ENCODE measurements around the gene KLHL29. TPM values are rescaled to one million over a fixed set of nuclear protein-coding genes. Genes with fewer than 3 reads are reported as not detected.
"Not testable (repeated sequence)": the region's sequence is repeated elsewhere in the genome, so short reads cannot be mapped to it uniquely, and the experiment has no call there.

The KLHL29 gene
- polyA plus RNA-seq, 1 donor, result 11.9 TPM

DNA sequence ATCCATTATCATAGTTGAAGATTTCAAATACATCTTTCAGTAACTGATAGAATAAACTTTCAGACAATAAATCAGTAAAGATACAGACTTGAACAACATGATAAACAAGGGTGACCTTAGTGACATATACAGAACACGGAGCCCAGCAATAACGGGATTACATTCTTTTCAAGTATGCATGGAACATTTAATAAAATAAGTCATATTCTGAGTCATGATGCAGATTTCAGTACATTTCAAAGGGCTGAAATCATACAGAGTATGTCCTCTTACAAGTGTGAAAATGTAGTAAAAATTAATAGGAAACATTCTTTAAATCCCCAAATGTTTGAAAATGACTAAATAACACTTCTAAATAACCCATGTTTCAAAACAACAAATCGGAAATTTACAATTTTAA is 17.2 kb upstream of the KLHL29 start:
- no peak for DNase-seq

DNA sequence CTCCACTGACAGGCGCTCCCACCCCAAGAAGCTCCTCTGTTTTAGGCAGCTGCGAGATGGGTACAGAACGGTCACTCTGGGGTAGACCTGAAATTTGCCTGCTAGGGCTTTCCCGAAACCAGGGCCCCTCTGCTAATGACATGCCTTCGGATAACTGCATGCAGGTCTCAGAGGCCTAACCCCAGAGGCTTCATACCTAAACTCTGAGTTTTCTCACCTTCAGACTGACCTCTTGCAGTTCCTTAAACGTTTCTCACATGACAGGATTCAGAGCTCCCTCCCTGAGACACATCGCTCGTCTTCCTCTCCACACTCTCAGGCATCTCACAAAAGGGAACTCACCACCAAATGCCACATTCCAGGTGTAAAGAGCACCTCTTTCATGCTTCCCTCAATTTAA is 11.3 kb upstream of the KLHL29 start:
- DNase-seq, result no peak

DNA sequence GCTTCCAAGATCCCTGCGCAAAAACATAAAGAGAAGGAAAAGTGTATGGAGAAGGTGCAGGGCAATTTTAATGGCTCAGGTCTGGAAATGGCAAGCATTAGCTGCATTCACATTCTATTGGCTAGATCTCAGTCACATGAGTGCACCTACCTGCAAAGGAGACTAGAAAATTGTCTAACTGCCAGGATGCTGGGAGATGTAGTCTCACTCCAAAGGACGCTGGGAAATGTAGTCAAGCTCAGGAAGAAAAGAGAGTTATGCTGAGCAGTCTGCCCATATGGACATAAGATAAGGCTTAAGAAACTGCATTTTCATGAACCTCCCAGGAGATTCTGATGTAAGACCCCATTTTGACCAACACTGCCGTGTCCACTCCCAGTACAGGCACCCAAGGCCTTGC is 9.5 kb upstream of the KLHL29 start:
- DNase-seq, result no peak

DNA sequence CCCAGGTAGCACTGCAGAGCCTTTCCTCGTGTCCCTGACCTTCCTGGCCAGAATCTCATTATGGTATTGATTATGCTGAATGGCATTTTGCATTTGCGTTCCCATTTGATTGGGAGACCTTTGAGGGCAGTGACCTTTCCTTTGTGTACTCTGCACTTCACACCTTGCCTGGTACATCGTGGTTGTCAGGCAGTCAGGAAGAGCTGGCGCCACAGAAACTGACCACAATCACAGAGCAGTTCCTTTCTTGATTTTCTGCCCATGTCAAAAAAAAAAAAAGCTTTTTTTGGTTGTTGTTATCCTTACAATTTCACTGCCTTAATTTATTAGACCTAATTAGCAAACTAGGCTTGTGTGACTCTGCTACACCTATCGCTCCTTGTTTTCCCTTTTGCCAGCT is 8.9 kb upstream of the KLHL29 start:
- DNase-seq, result no peak

DNA sequence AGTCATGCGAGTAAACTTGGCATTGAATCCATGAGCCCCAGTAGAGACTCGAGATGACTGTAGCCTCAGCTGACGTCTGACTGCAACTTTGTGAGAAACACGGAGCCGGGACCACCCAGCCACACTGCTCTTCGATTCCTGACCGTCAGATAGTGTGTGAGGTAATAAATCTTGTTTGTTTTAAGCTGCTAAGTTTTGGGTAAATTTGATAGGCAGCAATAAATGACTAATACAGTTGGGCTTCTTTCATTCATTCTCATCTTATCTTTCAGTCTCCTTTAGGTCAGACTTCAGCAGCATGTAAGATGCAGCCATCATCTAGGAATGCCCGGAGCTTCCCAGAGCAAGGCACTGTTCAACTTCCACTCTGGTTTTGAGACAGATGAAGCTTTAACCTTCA is 8.0 kb upstream of the KLHL29 start:
- DNase-seq, result no peak

DNA sequence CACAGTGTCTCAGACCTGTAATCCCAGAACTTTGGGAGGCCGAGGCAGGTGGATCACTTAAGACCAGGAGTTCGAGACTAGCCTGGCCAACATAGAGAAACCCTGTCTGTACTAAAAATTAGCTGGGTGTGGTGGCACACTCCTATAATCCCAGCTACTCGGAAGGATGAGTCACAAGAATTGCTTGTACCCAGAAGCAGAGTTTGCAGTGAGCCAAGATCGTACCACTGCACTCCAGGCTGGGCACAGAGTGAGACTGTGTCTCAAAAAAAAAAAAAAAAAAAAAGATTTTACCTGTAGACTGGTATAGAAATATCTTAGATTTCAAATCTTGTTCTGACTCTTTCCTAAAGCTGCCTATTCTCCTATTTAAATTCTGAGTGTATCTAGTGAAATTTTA is 7.2 kb upstream of the KLHL29 start:
- no peak for DNase-seq

DNA sequence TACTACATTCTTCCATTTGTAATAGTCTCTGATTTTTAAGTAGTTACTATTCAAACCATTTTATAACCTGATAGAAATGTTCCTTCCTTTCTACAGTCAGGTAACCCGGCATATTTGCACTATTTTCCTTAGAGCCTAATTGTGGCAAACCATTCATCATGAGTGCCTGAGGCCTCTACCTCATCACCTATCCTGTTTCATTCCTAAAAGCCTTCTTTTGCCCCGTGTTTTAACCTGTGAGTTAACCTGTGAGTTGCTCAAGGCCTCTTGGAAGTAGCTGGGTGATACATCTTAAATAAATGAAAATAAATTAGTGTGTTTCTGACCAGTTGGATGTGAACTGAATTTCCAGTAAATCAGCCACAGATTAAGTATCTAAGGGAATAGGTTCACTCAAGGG is 6.5 kb upstream of the KLHL29 start:
- no peak for DNase-seq

DNA sequence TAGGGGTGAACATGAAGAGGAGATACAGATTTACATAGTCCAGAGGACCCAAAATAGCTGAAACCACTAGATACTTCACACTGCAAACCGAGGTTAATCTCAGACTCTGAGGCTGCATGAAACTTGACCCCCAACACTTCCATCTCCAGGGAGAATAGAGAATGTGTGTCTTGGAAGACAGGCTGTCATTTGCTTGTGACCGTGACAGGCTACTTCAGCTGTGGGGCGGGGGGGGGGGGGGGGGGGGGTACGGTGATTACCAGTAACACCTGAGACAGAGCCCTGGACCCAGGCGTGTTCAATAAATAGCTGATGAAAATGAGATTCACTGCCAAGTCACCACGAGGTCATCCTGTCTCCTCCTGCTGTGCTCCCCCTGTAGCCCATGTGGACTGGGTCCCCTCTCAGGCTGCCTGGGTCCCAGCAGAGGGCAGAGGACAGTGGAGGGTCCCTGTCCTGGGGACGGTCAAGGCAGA is 5.7 kb upstream of the KLHL29 start:
- no peak for DNase-seq

DNA sequence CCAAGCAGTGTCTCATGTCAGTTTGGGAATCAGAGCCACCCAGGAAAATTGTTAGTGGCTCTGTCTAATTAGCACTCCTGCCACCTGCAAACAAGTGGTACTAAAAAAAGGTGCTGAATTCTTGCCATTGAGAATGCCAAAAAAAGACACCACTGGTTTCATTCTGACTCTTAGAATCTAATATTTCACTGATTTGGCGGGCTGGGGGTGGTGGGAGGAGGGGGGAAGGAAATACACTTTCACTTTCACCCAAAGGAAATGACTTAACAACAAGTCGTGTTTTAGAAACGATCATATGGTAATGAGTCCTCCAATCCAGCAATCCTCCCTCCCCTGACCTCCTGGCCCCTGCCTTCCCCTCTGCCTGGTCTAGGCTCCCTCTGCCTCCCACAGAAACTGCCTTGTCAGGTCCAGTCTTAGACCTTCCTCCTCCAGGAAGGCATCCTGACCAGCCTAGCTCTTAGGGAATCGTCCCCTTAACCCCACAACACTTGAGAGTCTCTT is 4.4 kb upstream of the KLHL29 start:
- DNase-seq, result no peak

DNA sequence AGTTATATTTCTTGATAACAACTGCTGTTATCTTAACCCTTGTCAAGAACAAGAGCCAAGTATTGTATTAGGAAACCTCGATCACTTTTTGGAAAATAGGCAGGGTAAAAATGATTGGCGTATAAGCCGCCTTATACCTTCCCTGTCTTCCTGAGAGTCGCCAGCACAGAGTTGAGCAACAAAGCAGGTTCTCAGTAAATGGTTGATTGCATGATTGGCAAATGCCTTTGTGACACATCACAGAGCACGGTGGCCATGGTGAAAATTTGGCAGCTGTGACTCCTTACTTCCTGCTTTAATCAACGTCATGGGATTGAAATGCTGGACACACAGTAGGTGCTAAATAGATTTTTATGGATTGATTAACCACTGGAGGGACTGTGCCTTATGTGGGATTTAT is 3.9 kb upstream of the KLHL29 start:
- no peak for DNase-seq

DNA sequence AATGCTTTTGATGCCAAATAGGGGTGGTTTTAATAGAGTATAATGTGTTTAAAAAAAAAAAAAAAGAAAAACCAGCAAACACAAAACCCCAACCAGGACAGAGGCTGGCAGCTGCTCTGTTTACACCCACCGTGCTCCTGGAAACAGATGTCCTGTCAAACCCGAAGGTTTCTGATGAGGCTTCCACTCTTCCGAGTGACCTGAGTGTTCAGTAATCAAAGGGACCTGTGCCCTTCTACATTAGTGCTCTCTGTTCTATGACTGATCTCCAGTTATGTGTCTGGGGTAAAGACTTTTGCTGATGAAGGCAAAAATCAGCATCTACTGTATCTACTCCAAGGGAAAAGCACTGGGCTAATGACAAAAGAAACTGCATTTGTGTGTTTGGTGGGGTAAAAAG is 3.5 kb upstream of the KLHL29 start:
- no peak for DNase-seq

DNA sequence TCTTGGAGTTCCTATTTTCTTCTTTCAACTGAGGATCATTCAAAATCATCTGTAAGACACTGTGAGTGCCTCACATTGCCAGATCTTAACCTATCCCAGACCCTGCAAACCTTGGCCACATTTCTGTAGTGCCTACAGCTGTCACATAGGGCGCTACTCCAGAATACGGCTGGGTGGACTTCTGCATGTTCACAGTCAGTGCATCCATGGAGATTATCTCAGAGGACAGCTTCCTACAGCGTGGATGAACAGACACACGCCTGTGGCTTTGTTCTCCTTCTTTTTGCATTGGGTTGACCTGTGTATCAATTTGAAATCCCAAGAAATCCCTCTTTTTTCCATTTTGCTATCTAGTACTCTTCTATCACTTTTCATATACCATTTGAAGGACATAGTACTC is 1.9 kb upstream of the KLHL29 start:
- DNase-seq, result no peak

DNA sequence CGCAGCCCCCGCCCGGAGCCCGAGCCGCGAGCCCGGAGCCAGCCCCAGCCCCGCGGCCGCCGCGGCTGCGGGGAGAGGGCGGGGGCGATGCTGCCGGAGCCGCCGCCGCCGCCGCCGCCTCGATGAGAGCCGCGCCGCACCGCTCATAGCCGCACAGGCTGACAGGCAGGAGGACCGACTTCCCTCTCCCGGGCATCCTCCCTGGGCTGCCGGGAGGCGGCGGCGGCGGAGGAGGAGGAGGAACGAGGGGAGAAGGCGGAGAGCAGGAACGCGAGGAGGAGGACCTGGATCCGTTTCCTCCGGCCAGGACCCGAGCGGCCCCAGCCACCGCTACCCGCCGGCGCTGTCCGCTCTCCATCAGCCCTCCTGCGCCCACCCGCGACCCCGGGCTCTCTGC is 370 bp downstream of the KLHL29 start:
- DNase-seq, result no peak

DNA sequence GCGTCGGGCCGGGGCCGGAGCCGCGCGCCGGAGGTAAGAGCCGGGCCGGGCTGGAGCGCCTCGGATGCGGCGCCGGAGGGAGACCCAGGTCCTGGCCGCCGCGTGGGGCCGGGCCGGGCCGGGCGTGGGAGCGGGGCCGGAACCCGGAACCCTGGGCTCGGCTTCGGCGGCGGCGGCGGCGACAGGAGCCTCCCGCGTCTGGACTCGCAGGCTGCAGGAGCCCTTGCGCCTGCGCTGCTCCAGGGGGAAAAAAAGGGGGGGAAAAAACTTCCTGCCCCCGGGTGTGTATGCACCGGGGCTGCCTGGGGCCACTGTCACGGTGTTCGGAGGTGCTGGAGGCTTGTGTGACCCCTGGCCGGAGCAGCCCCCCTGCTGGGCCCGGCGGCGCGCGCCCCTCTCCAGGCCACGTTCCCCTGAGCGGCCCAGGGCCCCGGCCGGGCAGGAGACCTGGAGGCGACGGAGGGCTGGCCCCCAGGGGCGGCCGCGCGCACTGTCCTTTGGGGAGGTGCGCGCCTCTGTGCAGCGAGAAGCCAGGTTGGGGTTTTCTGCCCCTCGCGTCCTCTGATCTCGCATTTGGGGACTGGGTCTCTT is 864 bp downstream of the KLHL29 start:
- no peak for DNase-seq

DNA sequence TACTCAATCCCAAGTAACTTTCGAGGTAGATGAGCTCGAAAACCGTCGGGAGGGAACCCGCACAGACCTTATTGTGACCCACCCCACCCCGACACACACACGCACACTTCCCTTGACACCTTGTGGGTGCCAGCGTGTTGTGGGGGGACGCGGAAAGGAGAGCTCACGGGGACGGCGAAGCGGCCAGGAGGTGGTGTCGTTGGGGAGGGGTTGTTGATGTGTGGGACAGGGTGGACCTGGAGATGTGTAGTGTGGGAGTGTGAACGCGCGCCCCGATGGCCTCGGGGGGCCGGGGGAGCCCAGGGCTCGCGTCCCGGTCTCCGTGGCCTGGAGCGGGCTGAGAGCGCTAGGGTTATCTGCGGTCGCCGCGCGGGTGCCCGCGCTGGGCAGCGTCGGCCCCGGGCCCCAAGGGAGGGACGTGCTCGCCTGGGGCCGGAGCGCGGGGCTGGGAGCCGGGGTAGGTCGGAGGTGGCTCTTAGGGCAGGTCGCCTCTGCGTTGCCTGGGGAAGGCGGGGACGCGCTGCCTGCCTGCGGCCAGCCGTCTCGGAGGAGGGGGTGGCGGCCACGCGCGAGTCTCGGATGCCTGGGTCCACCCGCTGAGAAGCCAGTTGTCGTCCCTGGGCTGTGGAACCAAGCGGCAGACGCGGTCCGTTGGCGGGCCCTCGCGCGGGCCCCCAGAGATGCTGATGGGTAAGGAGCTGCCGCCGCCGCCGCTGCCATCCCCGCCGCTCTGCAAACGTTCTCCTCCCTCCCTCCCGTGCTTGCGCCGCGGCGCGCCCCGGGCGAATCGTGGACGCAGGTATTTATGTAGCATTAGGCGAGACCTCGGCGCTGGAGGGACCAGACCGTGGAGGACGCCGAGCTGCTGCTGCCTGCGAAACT is 1.6 kb downstream of the KLHL29 start:
- peak; percentile 31 for DNase-seq

DNA sequence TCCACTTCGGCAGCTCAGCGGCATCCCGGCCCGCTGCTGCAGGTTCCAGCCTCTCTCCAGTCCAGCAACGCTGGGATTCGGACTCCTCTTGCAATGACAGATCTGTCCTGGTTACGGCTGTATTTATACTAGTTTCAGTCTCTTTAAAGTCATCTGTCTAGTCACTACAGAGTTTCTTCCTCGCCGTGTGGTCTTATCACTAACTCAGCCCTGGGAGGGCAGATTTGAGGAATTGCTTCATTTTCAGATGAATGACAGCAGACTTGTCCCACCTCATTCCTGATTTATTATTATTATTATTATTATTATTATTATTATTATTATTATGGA is 2.2 kb downstream of the KLHL29 start:
- no peak for DNase-seq

DNA sequence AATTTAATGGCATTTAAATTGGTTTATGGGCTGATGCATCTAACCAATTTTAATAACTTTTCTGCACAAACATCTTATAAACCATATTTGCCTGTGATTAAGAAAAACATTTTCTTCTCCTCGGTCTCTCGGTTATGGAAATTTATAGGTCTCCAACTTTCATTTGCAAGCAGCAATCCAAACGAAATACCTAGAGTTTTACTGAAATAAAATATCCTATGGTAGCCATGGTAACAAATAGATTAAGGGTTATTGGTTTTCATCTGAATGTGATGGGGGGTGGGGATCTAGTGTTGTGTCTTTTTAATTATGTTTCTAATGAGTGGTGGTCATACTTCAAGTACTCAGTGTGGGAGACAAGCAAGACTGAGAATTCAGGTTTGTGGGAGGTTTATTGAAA is 2.9 kb downstream of the KLHL29 start:
- DNase-seq, result no peak

DNA sequence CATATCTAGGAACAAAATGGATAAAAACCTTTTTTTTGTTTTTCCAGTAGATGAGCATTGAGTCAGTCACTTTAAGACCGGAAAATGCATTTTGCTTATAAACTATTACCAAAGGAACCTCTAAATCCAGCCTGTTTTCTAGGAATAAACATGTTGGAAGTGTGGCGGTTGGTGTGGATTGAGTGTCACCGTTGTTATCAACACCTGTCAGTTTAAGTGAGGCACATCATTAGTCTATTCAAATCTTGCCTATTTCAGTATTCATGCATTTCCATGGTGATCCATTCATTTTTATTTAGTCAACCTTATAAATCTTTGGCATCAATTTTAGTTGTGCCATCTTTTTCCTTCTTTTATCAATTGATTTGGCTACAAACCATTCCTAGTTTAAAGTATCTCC is 3.3 kb downstream of the KLHL29 start:
- DNase-seq, result no peak

DNA sequence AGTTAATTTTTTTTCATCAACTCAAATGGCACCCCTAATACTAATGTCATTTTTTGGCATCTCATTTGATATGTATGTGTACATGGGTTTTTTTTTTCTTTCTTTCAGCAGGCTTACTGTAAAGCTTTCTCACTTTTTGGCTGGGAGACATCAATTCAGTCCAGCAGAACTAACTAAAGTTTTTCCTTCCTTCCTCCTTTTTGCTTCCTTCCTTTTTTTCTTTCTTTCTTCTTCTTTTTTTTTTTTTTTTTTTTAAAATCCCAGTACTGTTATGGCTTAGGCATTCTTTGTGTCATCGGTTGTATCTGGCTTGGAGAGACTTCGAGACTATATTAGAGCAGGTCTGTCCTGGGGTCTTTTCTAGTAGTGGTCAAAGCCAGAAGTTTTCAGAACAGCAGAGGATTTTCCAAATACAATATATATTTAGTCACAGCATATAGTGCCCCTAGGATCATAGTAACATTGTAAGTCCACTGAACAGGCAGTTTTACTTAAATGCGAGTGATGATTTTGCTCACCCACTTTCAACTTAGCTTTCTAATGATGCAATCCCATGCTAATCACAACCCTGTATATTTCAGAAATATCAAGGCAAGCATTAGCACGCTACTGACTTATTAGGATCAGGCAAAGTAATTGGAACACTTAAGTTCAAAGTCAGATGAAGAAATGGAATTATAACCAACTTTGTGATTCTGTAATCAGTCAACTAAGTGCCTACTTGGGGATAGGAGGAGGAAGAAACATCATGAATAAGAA is 4.0 kb downstream of the KLHL29 start:
- DNase-seq, result no peak

DNA sequence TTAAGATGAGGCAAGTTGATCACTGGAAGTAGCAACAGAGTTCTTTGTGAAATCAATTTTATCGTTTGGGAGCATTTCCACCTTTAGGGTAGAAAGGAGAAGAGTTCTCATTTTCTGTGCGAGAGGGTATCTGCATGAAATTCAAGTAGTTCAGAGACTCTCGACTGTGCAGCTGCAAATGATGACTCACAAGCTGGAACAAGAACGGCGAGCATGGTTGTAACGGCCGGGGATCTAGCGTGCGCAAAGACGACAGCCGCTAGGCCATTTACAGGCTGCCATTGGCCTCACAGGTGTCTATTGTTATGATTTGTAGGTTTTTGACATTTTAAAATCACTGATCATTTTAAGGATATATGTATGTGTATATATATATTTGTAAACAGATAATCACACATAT is 5.2 kb downstream of the KLHL29 start:
- DNase-seq, result no peak

DNA sequence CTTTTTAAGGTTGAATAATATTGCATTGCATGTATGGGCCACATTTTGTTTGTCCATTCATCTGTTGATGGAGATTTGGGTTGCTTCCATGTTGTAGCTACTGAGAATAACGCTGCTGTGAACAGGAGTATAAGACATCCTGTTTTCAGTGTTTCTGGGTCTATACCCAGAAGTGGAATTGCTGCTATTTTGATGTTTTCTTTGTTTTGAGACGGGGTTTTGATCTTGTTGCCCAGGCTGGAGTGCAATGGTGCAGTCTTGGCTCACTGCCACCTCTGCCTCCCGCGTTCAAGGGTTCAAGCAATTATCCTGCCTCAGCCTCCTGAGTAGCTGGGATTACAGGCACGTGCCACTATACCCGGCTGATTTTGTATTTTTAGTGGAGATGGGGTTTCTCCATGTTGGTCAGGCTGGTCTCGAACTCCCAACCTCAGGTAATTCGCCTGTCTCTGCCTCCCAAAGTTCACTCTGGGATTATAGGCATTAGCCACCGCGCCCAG is 6.3 kb downstream of the KLHL29 start:
- not testable (repeated sequence) for DNase-seq

DNA sequence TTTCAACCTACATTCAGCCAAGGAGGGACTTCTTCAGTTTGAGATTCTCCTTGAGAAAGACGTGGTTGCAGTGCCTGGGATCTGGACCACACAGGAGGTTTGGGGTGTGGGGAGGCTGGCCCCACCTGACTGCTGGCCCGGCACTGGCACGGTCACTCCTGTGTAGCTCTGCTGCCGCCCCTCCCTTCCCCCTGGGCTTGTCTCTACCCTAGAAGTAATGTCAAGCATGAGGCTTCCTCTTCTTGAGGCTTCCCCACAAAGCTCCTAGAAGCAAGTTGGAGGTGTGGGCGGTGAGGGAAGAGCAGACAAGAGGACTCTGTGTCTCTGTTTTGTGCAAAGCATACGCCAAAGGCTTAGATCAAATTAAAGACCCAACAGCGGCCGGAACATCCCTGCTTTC is 8.7 kb downstream of the KLHL29 start:
- DNase-seq, result no peak

DNA sequence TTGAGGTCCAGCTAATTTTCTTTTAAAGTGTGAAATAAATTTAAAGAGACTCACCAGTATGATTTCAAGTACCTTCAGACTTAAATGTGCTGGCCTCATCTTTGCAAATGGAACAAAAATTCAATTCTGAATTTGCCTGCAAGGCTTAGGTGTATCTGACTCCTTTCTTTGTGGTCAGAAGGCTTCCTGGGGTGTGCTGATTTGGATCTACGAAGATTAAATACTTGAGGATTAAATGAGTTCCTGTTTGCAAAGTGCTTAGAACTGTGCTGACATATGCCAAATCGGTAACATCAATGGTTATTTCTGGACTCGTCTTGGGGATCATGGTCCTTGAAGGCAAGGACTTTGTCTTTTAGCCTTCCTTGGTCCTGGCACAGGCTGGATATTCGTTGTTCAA is 9.7 kb downstream of the KLHL29 start:
- DNase-seq, result no peak
